Upper lobe of left lung (tissue), 6 donors: ENCODE data around the gene DUSP9. TPM values are rescaled to one million over a fixed set of nuclear protein-coding genes. Genes with fewer than 3 reads are reported as not detected.
"Not testable (repeated sequence)": the region's sequence is repeated elsewhere in the genome, so short reads cannot be mapped to it uniquely, and the experiment has no call there.

Source experiments
- ATAC-seq, 2 donors: fragments of 200-7000 bp; cut with Tn5 transposase; one replicate each; pipeline ENCODE4 v1.9.1; 2022; ENCODE audit warnings: mild to moderate bottlenecking in 2 of 2, moderate library complexity in 2 of 2; ENCODE audit not compliant: low FRiP score in 2 of 2
- DNase-seq, 2 donors: peaks; one replicate each; pipeline ENCODE4 v3.0.0-alpha.2; 2019 to 2020
- H3K27ac ChIP-seq, 4 donors: fragments of 200-600 bp; sonication (generic); one replicate each; pipeline ENCODE4 v1.5.1; 2016 to 2019
- H3K27me3 ChIP-seq, 4 donors: fragments of 200-600 bp; sonication (generic); one replicate each; pipeline ENCODE4 v1.5.1; 2017 to 2019
- H3K36me3 ChIP-seq, 4 donors: fragments of 200-600 bp; sonication (generic); one replicate each; pipeline ENCODE4 v1.5.1; 2016 to 2019
- H3K4me1 ChIP-seq, 4 donors: fragments of 200-600 bp; sonication (generic); one replicate each; pipeline ENCODE4 v1.5.1; 2018 to 2019
- H3K4me3 ChIP-seq, 4 donors: fragments of 200-600 bp; sonication (generic); one replicate each; pipeline ENCODE4 v1.5.1; 2017 to 2019; ENCODE audit warnings: mild to moderate bottlenecking in 2 of 4, moderate library complexity in 1 of 4
- H3K9me3 ChIP-seq, 4 donors: fragments of 200-600 bp; sonication (generic); one replicate each; pipeline ENCODE4 v1.5.1; 2018 to 2019
- CTCF ChIP-seq, 6 experiments: fragments of 450-650 bp in 4 of 6; fragments of 200-600 bp in 2 of 6; sonication (generic) in 2 of 6; IDR thresholded peaks; one replicate each; pipeline ENCODE4 v1.5.1; 2016 to 2019; ENCODE audit warnings: antibody characterized with exemption in 6 of 6
- EP300 ChIP-seq, 4 donors: sonication (generic); formaldehyde crosslinking; IDR thresholded peaks; one replicate each; pipeline ENCODE4 v1.5.1; 2017; ENCODE audit warnings: antibody characterized with exemption in 4 of 4, control low read depth in 2 of 4
- POLR2A ChIP-seq, 4 donors: fragments of 450-650 bp; IDR thresholded peaks; one replicate each; pipeline ENCODE4 v1.5.1; 2016 to 2017; ENCODE audit warnings: antibody characterized with exemption in 4 of 4, mild to moderate bottlenecking in 2 of 4
- POLR2AphosphoS5 ChIP-seq, 2 donors: sonication (generic); formaldehyde crosslinking; IDR thresholded peaks; one replicate each; pipeline ENCODE4 v1.5.1; 2017; ENCODE audit warnings: antibody characterized with exemption in 2 of 2
- WGBS, 2 donors: methylation state at CpG; one replicate each; pipeline ENCODE4 v1.1.5; 2017 to 2018; 5-methylcytosine and 5-hydroxymethylcytosine counted together
- small RNA-seq, 4 donors: library from RNA; depleted of rRNA; stranded (forward); fragments of <200 nt; gene quantifications; one replicate each; pipeline ENCODE3, GENCODE V24; 2016
- total RNA-seq, 6 donors: library from RNA; depleted of rRNA in 4 of 6; stranded (reverse); fragments of >200 nt in 4 of 6; gene quantifications; one replicate each; pipeline versions ENCODE4 v1.1.0 to v1.2.1, GENCODE V29; 2016 to 2021
- donor health status: DM: no; HTN: no; CAD: no; lungs with moderate emphysema.
- donor health status: DM: no; HTN: yes; CAD: no; lungs with severe emphysema.

DUSP9 gene
- total RNA-seq, 6 donors from 2014 or later = 0.14 to 0.44 (median 0.27) TPM; not detected in 3

GRCh38 chrX:153697924-153698865 lies 51.2 kb downstream of the DUSP9 start:
- no peaks in the 10 kb centered on the region for H3K9me3 ChIP-seq
- no peak for ATAC-seq
- TF ChIP-seq EP300 (IDR thresholded peaks at IDR 0.05) = no peak
- TF ChIP-seq POLR2A (IDR thresholded peaks at IDR 0.05) = no peak
- TF ChIP-seq CTCF (IDR thresholded peaks at IDR 0.05) = no peak
- no peak for TF ChIP-seq POLR2AphosphoS5 (IDR thresholded peaks at IDR 0.05)
- no peak for DNase-seq
- 85 to 100% methylated on average over 7 to 16 of the region's 16 CpGs for WGBS, 2 donors
- H3K27ac ChIP-seq = no peak overlapping the region
- peaks cover 0 to 42% (median 15%) of the 10 kb centered on the region in 4 donors for H3K36me3 ChIP-seq
- H3K27me3 ChIP-seq = no peaks in the 10 kb centered on the region
- H3K4me1 ChIP-seq = peaks cover 0 to 3% (median 1%) of the 10 kb centered on the region in 4 donors
- no peak overlapping the region for H3K4me3 ChIP-seq

- H3K4me1 ChIP-seq, H3K9me3 ChIP-seq, H3K27me3 ChIP-seq, H3K27ac ChIP-seq, DNase-seq, ATAC-seq, H3K4me3 ChIP-seq: not testable (repeated sequence)
- WGBS, 2 donors = 87 to 90% methylated on average over 2 to 15 of the region's 16 CpGs
- H3K36me3 ChIP-seq = peaks cover 0 to 52% (median 19%) of the 10 kb centered on the region in 4 donors
Observed at GRCh38 chrX:153699210-153699783, 52.3 kb downstream of the DUSP9 start.

GRCh38 chrX:153699784-153700371 lies 52.9 kb downstream of the DUSP9 start:
- ATAC-seq, H3K9me3 ChIP-seq, H3K4me3 ChIP-seq, H3K4me1 ChIP-seq, H3K27ac ChIP-seq, H3K27me3 ChIP-seq: not testable (repeated sequence)
- H3K36me3 ChIP-seq = peaks cover 0 to 58% (median 19%) of the 10 kb centered on the region in 4 donors
- WGBS, 2 donors = 78 to 91% methylated on average over 8 to 15 of the region's 18 CpGs
- DNase-seq = peak in 1 of 2 donors; percentile 41

- 82 to 87% methylated on average over 8 to 15 of the region's 15 CpGs for WGBS, 2 donors
- ATAC-seq (no peak), DNase-seq (no peak)
- Histone ChIP-seq H3K27me3 (no peaks in the 10 kb centered on the region), H3K4me1 (peaks cover 0 to 8% (median 2%) of the 10 kb centered on the region in 4 donors), H3K9me3 (no peaks in the 10 kb centered on the region), H3K36me3 (peaks cover 0 to 64% (median 19%) of the 10 kb centered on the region in 4 donors), H3K4me3 (no peak overlapping the region), H3K27ac (no peak overlapping the region)
- TF ChIP-seq POLR2AphosphoS5 (IDR thresholded peaks at IDR 0.05) (no peak), EP300 (IDR thresholded peaks at IDR 0.05) (no peak), CTCF (IDR thresholded peaks at IDR 0.05) (no peak), POLR2A (IDR thresholded peaks at IDR 0.05) (no peak)
Observed at GRCh38 chrX:153700376-153700945, 53.5 kb downstream of the DUSP9 start.

Small RNAs within 50 kb of the gene (small RNA-seq; reads per million reads assigned to genes)
- 0 reads per million in 4 donors for gene RN7SL687P

Other genes starting within 250 kb of the DUSP9 start
- under 1 TPM in 3 of 6 donors, not detected in 3; 0.09 to 0.44 (median 0.10) TPM for gene PNMA6E, start 245.9 kb upstream of the DUSP9 start, total RNA-seq
- gene ZFP92, start 235.7 kb upstream of the DUSP9 start, total RNA-seq = 1 to 10 TPM; 2.7 to 5.1 (median 3.7) TPM
- 1 to 10 TPM in 5 of 6 donors, under 1 TPM in 1; 0.97 to 7.3 (median 2.8) TPM for gene TREX2, start 201.1 kb upstream of the DUSP9 start, total RNA-seq
- 10 to 100 TPM in 5 of 6 donors, 1 to 10 TPM in 1; 3.7 to 61.8 (median 23.0) TPM for gene HAUS7, start 176.6 kb upstream of the DUSP9 start, total RNA-seq
- gene BGN, start 152.2 kb upstream of the DUSP9 start, total RNA-seq = 100 to 1,000 TPM in 3 of 6 donors, 10 to 100 TPM in 3; 13.0 to 251 (median 86.3) TPM
- gene ATP2B3, start 129.6 kb upstream of the DUSP9 start, total RNA-seq = under 1 TPM in 4 of 6 donors, not detected in 2; 0.10 to 0.55 (median 0.33) TPM
- 10 to 100 TPM; 13.4 to 48.2 (median 24.6) TPM for gene CCNQ, start 48.1 kb upstream of the DUSP9 start, total RNA-seq
- 1 to 10 TPM in 1 of 6 donors, under 1 TPM in 1, not detected in 4; 0.47 to 5.2 TPM for gene PNCK, start 26.6 kb downstream of the DUSP9 start, total RNA-seq
- 1 to 10 TPM; 3.9 to 8.1 (median 6.1) TPM for gene SLC6A8, start 40.7 kb downstream of the DUSP9 start, total RNA-seq
- gene BCAP31, start 77.2 kb downstream of the DUSP9 start, total RNA-seq = 100 to 1,000 TPM; 110 to 236 (median 132) TPM
- 10 to 100 TPM in 5 of 6 donors, 1 to 10 TPM in 1; 9.8 to 28.1 (median 17.9) TPM for gene ABCD1, start 77.7 kb downstream of the DUSP9 start, total RNA-seq
- gene PLXNB3, start 117.0 kb downstream of the DUSP9 start, total RNA-seq = 10 to 100 TPM in 1 of 6 donors, 1 to 10 TPM in 5; 1.3 to 21.0 (median 2.9) TPM
- gene SRPK3, start 133.8 kb downstream of the DUSP9 start, total RNA-seq = under 1 TPM in 4 of 6 donors, not detected in 2; 0.20 to 0.44 (median 0.23) TPM
- gene IDH3G, start 147.2 kb downstream of the DUSP9 start, total RNA-seq = 10 to 100 TPM; 43.5 to 98.5 (median 57.4) TPM
- gene SSR4, start 147.5 kb downstream of the DUSP9 start, total RNA-seq = 100 to 1,000 TPM in 4 of 6 donors, 10 to 100 TPM in 2; 70.2 to 328 (median 172) TPM
- 1 to 10 TPM; 1.6 to 8.9 (median 6.3) TPM for gene PDZD4, start 183.3 kb downstream of the DUSP9 start, total RNA-seq
- 10 to 100 TPM in 1 of 6 donors, 1 to 10 TPM in 2, under 1 TPM in 2, not detected in 1; 0.52 to 10.0 (median 1.1) TPM for gene L1CAM, start 239.0 kb downstream of the DUSP9 start, total RNA-seq